DMS 273 (cell line): ENCODE measurements around the gene CMBL.
A peak's percentile ranks its signal among the peaks of the same experiment; 100 is the strongest.
"Not testable (repeated sequence)": the region's sequence is repeated elsewhere in the genome, so short reads cannot be mapped to it uniquely, and the experiment has no call there.

Experiments used
- DNase-seq: peaks from one replicate; lab custom pipeline; 2025; ENCODE audit not compliant: unreplicated experiment; lab: John Stamatoyannopoulos, UW

Gene CMBL

GRCh38 chr5:10286862-10287227, 20.9 kb downstream of the CMBL start:
- no peak for DNase-seq

GRCh38 chr5:10286162-10286861, 21.4 kb downstream of the CMBL start:
- peak; percentile 84 for DNase-seq

GRCh38 chr5:10285362-10285761, 22.3 kb downstream of the CMBL start:
- peak; percentile 70 for DNase-seq

- peak; percentile 90 for DNase-seq
Measured at GRCh38 chr5:10283927-10284635, 23.6 kb downstream of the CMBL start.

- no peak for DNase-seq
Measured at GRCh38 chr5:10279925-10280720, 27.6 kb downstream of the CMBL start.

- no peak for DNase-seq
Measured at GRCh38 chr5:10279328-10279727, 28.4 kb downstream of the CMBL start.

- no peak for DNase-seq
Measured at GRCh38 chr5:10278658-10279279, 28.9 kb downstream of the CMBL start.

GRCh38 chr5:10277773-10278630, 29.7 kb downstream of the CMBL start:
- no peak for DNase-seq

GRCh38 chr5:10276691-10277090, 31.0 kb downstream of the CMBL start:
- DNase-seq: no peak

- DNase-seq: no peak
Measured at GRCh38 chr5:10275991-10276390, 31.7 kb downstream of the CMBL start.

- no peak for DNase-seq
Measured at GRCh38 chr5:10275460-10275859, 32.2 kb downstream of the CMBL start.

- not testable (repeated sequence) for DNase-seq
Measured at GRCh38 chr5:10272875-10273209, 34.9 kb downstream of the CMBL start.

GRCh38 chr5:10272053-10272874, 35.4 kb downstream of the CMBL start:
- no peak for DNase-seq

GRCh38 chr5:10268100-10268499, 39.6 kb downstream of the CMBL start:
- DNase-seq: no peak

GRCh38 chr5:10266839-10267238, 40.9 kb downstream of the CMBL start:
- DNase-seq: no peak

GRCh38 chr5:10266137-10266536, 41.6 kb downstream of the CMBL start:
- DNase-seq: no peak

GRCh38 chr5:10265245-10266109, 42.2 kb downstream of the CMBL start:
- DNase-seq: no peak

GRCh38 chr5:10264604-10265003, 43.1 kb downstream of the CMBL start:
- no peak for DNase-seq

- DNase-seq: no peak
Measured at GRCh38 chr5:10262995-10263394, 44.7 kb downstream of the CMBL start.
